SK-N-SH (cell line): Measurements from ENCODE around the gene FBLIM1. TPM values are rescaled to one million over a fixed set of nuclear protein-coding genes. Genes with fewer than 3 reads are reported as not detected.

ENCODE experiments used
- CTCF ChIA-PET: fragments of 300-600, 350-600 bp; formaldehyde crosslinking; extraction: SDS; loops from one replicate; lab custom pipeline; 2021; lab: Yijun Ruan, JAX
- POLR2A ChIA-PET: fragments of 350-600 bp; sonication (Branson Sonifier 250); formaldehyde crosslinking; extraction: SDS; loops from one replicate; lab custom pipeline; 2020; ENCODE audit warnings: antibody characterized with exemption, inconsistent platforms; lab: Yijun Ruan, JAX
- DNase-seq: peaks from one replicate; pipeline ENCODE4 v3.0.0; 2012
- H2AFZ ChIP-seq: fragments of 200-600 bp; sonication (generic); 2 replicates; pipeline ENCODE4 v1.8.1; 2016; ENCODE audit warnings: antibody characterized with exemption, mild to moderate bottlenecking, low read depth
- H3F3A ChIP-seq: fragments of 200-600 bp; sonication (generic); replicated peaks from 2 replicates; pipeline ENCODE3; 2016; ENCODE audit warnings: antibody characterized with exemption, mild to moderate bottlenecking; ENCODE audit not compliant: insufficient read depth
- H3K27ac ChIP-seq, 2 experiments: fragments of 200-500 bp in 1 of 2; fragments of 200-600 bp in 1 of 2; sonication (Bioruptor generic) in 1 of 2; sonication (generic), shearing (Covaris generic) in 1 of 2; 2 replicates each; pipeline versions ENCODE4 v1.5.1 to v1.6.1; 2014 to 2016; ENCODE audit warnings: low read depth in 2 of 2, inconsistent platforms in 1 of 2, low read length in 1 of 2, mild to moderate bottlenecking in 1 of 2, mixed read lengths in 1 of 2
- H3K27me3 ChIP-seq: fragments of 200-600 bp; sonication (generic), shearing (Covaris generic); 2 replicates; pipeline ENCODE4 v1.6.1; 2016; ENCODE audit warnings: mixed run types; ENCODE audit not compliant: insufficient read depth
- H3K36me3 ChIP-seq, 2 experiments: fragments of 200-500 bp in 1 of 2; fragments of 200-600 bp in 1 of 2; sonication (Bioruptor generic) in 1 of 2; sonication (generic) in 1 of 2; replicated peaks in 1 of 2; 2 replicates each; pipeline versions ENCODE3 to v1.5.1; 2014 to 2016; ENCODE audit warnings: low read length in 1 of 2, mild to moderate bottlenecking in 1 of 2; ENCODE audit not compliant: insufficient read depth in 2 of 2, control insufficient read depth in 1 of 2
- H3K4me1 ChIP-seq, 2 experiments: fragments of 200-500 bp in 1 of 2; fragments of 200-600 bp in 1 of 2; sonication (Bioruptor generic) in 1 of 2; sonication (generic), shearing (Covaris generic) in 1 of 2; 2 replicates each; pipeline versions ENCODE4 v1.5.1 to v1.6.1; 2014 to 2016; ENCODE audit warnings: low read depth in 1 of 2, low read length in 1 of 2, mixed run types in 1 of 2; ENCODE audit not compliant: insufficient read depth in 2 of 2, control insufficient read depth in 1 of 2
- H3K4me2 ChIP-seq: fragments of 200-600 bp; sonication (generic), shearing (Covaris generic); 2 replicates; pipeline ENCODE4 v1.6.1; 2017; ENCODE audit warnings: mixed run types
- H3K4me3 ChIP-seq, 2 experiments: fragments of 200-500 bp in 1 of 2; fragments of 200-600 bp in 1 of 2; sonication (Bioruptor generic) in 1 of 2; sonication (generic), shearing (Covaris generic) in 1 of 2; 2 replicates each; pipeline versions ENCODE4 v1.5.1 to v1.8.1; 2014 to 2016; ENCODE audit warnings: low read depth in 2 of 2, inconsistent platforms in 1 of 2, low read length in 1 of 2, mild to moderate bottlenecking in 1 of 2, mixed read lengths in 1 of 2, moderate library complexity in 1 of 2
- H3K79me2 ChIP-seq: fragments of 200-600 bp; sonication (generic); 2 replicates; pipeline ENCODE4 v1.8.1; 2017; ENCODE audit warnings: mild to moderate bottlenecking; ENCODE audit not compliant: insufficient read depth
- H3K9ac ChIP-seq: fragments of 200-600 bp; sonication (generic); 2 replicates; pipeline ENCODE4 v1.6.1; 2017; ENCODE audit warnings: mixed run types
- H3K9me2 ChIP-seq: fragments of 200-600 bp; sonication (generic); 2 replicates; pipeline ENCODE4 v1.6.1; 2017; ENCODE audit warnings: mixed run types
- H3K9me3 ChIP-seq: fragments of 200-600 bp; sonication (generic); 2 replicates; pipeline ENCODE4 v1.6.1; 2017; ENCODE audit warnings: mixed run types, mild to moderate bottlenecking, moderate library complexity
- H4K20me1 ChIP-seq: fragments of 200-600 bp; sonication (generic); 2 replicates; pipeline ENCODE4 v1.6.1; 2017; ENCODE audit warnings: mild to moderate bottlenecking, mixed run types; ENCODE audit not compliant: insufficient read depth
- ELF1 ChIP-seq: IDR thresholded peaks from 2 replicates; pipeline ENCODE4 v1.4.0; 2012
- EP300 ChIP-seq, 2 experiments: IDR thresholded peaks; 2 replicates each; pipeline versions ENCODE4 v1.4.0 to v1.6.1; 2012; ENCODE audit warnings: borderline replicate concordance in 1 of 2, low read depth in 1 of 2, low read length in 1 of 2
- FOSL2 ChIP-seq: IDR thresholded peaks from 2 replicates; pipeline ENCODE4 v1.4.0; 2012; ENCODE audit warnings: low read depth, mild to moderate bottlenecking, moderate library complexity, borderline replicate concordance
- FOXM1 ChIP-seq: IDR thresholded peaks from 2 replicates; pipeline ENCODE4 v1.4.0; 2012; ENCODE audit warnings: low read depth, mild to moderate bottlenecking
- GABPA ChIP-seq: IDR thresholded peaks from 2 replicates; pipeline ENCODE4 v1.4.0; 2012; ENCODE audit warnings: low read depth, mild to moderate bottlenecking
- IRF3 ChIP-seq: fragments of 150-350 bp; IDR thresholded peaks from 2 replicates; pipeline ENCODE4 v1.6.1; 2016; ENCODE audit warnings: mild to moderate bottlenecking, low read depth, low read length
- NFIC ChIP-seq: IDR thresholded peaks from 2 replicates; pipeline ENCODE4 v1.4.0; 2012; ENCODE audit warnings: borderline replicate concordance
- PBX3 ChIP-seq: IDR thresholded peaks from 2 replicates; pipeline ENCODE4; 2012
- RCOR1 ChIP-seq: fragments of 150-350 bp; IDR thresholded peaks from 2 replicates; pipeline ENCODE4 v1.6.1; 2017; ENCODE audit warnings: antibody characterized with exemption, low read length
- REST ChIP-seq: IDR thresholded peaks from 2 replicates; pipeline ENCODE4 v1.6.1; 2012; ENCODE audit warnings: mild to moderate bottlenecking, low read depth, low read length, moderate library complexity
- RFX5 ChIP-seq: IDR thresholded peaks from 2 replicates; pipeline ENCODE4 v1.6.1; 2012; ENCODE audit warnings: mild to moderate bottlenecking, improper control_type of control experiment, low read length
- SIN3A ChIP-seq: IDR thresholded peaks from 2 replicates; pipeline ENCODE4 v1.6.1; 2012; ENCODE audit warnings: low read depth, mild to moderate bottlenecking, low read length, moderate library complexity, borderline replicate concordance
- TAF1 ChIP-seq: IDR thresholded peaks from 2 replicates; pipeline ENCODE4 v1.6.1; 2012; ENCODE audit warnings: low read depth, mild to moderate bottlenecking, low read length, moderate library complexity, borderline replicate concordance
- TCF12 ChIP-seq: IDR thresholded peaks from 2 replicates; pipeline ENCODE4 v1.4.0; 2012
- USF2 ChIP-seq: fragments of 150-350 bp; IDR thresholded peaks from 2 replicates; pipeline ENCODE4 v1.6.1; 2017; ENCODE audit warnings: antibody characterized with exemption, low read length, low read depth, borderline replicate concordance
- WGBS: methylation state at CpG from one replicate; pipeline ENCODE4 v1.1.6; 2017; ENCODE audit warnings: low lambda C conversion rate; 5-methylcytosine and 5-hydroxymethylcytosine counted together
- polyA plus RNA-seq, 3 experiments: library from polyadenylated mRNA; depleted of rRNA; stranded (reverse); fragments of >200 nt; gene quantifications; 2 replicates each; pipeline ENCODE4 v1.2.3, GENCODE V29; 2012

Gene FBLIM1
- polyA plus RNA-seq, 1 of the 3 experiments (the other 2 are of a cell fraction) = 89.8 TPM

GRCh38 chr1:15797614-15798390 lies 39.2 kb downstream of the FBLIM1 start:
- DNase-seq = no peak
- Histone ChIP-seq H3K4me2 (peak overlapping the region; percentile 82; the same call in 1 of the 2 replicates), H3K27me3 (no peaks in the 10 kb centered on the region), H3F3A (peaks cover 81% of the 10 kb centered on the region), H4K20me1 (no peaks in the 10 kb centered on the region), H3K27ac (peak overlapping the region in 1 of 2 experiments; percentile 97; a peak in 2 of 4 replicates), H3K9me2 (no peaks in the 10 kb centered on the region), H3K36me3 (no peaks in the 10 kb centered on the region), H2AFZ (no peak overlapping the region), H3K9me3 (no peaks in the 10 kb centered on the region), H3K4me3 (no peak overlapping the region), H3K79me2 (no peaks in the 10 kb centered on the region; the same call in 1 of the 2 replicates), H3K4me1 (peaks cover 19 to 52% of the 10 kb centered on the region in 2 experiments; a peak in 3 of 4 replicates), H3K9ac (peak overlapping the region; percentile 70; the same call in 1 of the 2 replicates)
- ChIA-PET CTCF (no interaction called here), POLR2A (no interaction called here)
- 72% methylated on average over 11 of the region's 14 CpGs for whole genome bisulfite sequencing
- TF ChIP-seq USF2 (no peak), IRF3 (no peak), TCF12 (no peak), NFIC (no peak), FOSL2 (no peak), EP300 (IDR thresholded peaks at IDR 0.05; ENCODE audit: borderline replicate concordance in 1 of 2, low read depth in 1 of 2, low read length in 1 of 2) (no peak)

GRCh38 chr1:15799004-15799867 lies 40.6 kb downstream of the FBLIM1 start:
- Histone ChIP-seq H3K27ac (peak overlapping the region; percentile 24 to 97; a peak in 3 of 4 replicates), H3K4me3 (no peak overlapping the region), H3K36me3 (no peaks in the 10 kb centered on the region), H3K9me2 (no peaks in the 10 kb centered on the region), H3K27me3 (no peaks in the 10 kb centered on the region), H3K4me1 (peaks cover 19 to 52% of the 10 kb centered on the region in 2 experiments; a peak in 3 of 4 replicates), H3F3A (peaks cover 81% of the 10 kb centered on the region), H3K4me2 (peak overlapping the region; percentile 82), H4K20me1 (no peaks in the 10 kb centered on the region), H3K79me2 (no peaks in the 10 kb centered on the region; the same call in 1 of the 2 replicates), H2AFZ (no peak overlapping the region), H3K9me3 (no peaks in the 10 kb centered on the region), H3K9ac (peak overlapping the region; percentile 64)
- WGBS = 8% methylated on average over 6 of the region's 9 CpGs
- no peak for DNase-seq
- POLR2A ChIA-PET = interaction anchor here (0.5 kb wide), 1 partner anchor 33 kb away, joined by 5 read pairs; no protein-coding TSS in a partner anchor
- CTCF ChIA-PET = interaction anchor here (0.8 to 7.3 kb wide), 3 partner anchors 10 to 196 kb away, joined by 3 to 58 read pairs (median 11); no protein-coding TSS in a partner anchor
- TF ChIP-seq GABPA (no peak), IRF3 (no peak), SIN3A (peak; percentile 64; the same call in 1 of the 2 replicates), RCOR1 (no peak), PBX3 (peak; percentile 68), TAF1 (peak; percentile 40; the same call in 1 of the 2 replicates), ELF1 (no peak), FOXM1 (no peak), REST (0 out of 2 replicates have a peak, but pooled peaks have one; percentile 28), RFX5 (no peak), TCF12 (peak; percentile 86)
